WTC11 (cell line): ENCODE results near the gene FOXJ3. TPM values are rescaled to one million over a fixed set of nuclear protein-coding genes. Genes with fewer than 3 reads are reported as not detected.

Source experiments
- ATAC-seq: fragments of 200-7000 bp; cut with Tn5 transposase; 2 replicates; pipeline ENCODE4 v1.10.0; 2021; ENCODE audit warnings: mild to moderate bottlenecking, moderate library complexity
- CTCF ChIA-PET: fragments of 300-600 bp; sonication (Branson Sonifier 250); formaldehyde crosslinking; loops from one replicate; lab custom pipeline; 2021; ENCODE audit warnings: antibody characterized with exemption; lab: Charles Lee
- POLR2A ChIA-PET: fragments of 350-600 bp; sonication (Branson Sonifier 250); formaldehyde crosslinking; loops from one replicate; lab custom pipeline; 2021; ENCODE audit warnings: antibody characterized with exemption; lab: Charles Lee
- DNase-seq: peaks from one replicate; pipeline ENCODE4 v3.0.0; 2021; ENCODE audit warnings: low spot score
- H3K27ac Mint-ChIP-seq: 2 replicates; pipeline ENCODE4 v1.8.0; 2021; ENCODE audit warnings: mixed read lengths
- H3K27me3 Mint-ChIP-seq: 2 replicates; pipeline ENCODE4 v1.8.0; 2021; ENCODE audit warnings: low read depth, mild to moderate bottlenecking, moderate library complexity, mixed read lengths
- H3K36me3 Mint-ChIP-seq: 2 replicates; pipeline ENCODE4 v1.8.0; 2021; ENCODE audit warnings: mixed read lengths
- H3K4me1 Mint-ChIP-seq: 2 replicates; pipeline ENCODE4 v1.8.0; 2022; ENCODE audit warnings: mixed read lengths
- H3K4me3 Mint-ChIP-seq: 2 replicates; pipeline ENCODE4 v1.8.0; 2021; ENCODE audit warnings: mild to moderate bottlenecking, moderate library complexity, mixed read lengths
- H3K9me3 Mint-ChIP-seq: 2 replicates; pipeline ENCODE4 v1.8.0; 2021; ENCODE audit warnings: mixed read lengths
- ARID4B ChIP-seq: sonication (generic); formaldehyde crosslinking; IDR thresholded peaks from 2 replicates; pipeline ENCODE4 v1.8.0; 2023; ENCODE audit warnings: missing genetic modification reagents, mild to moderate bottlenecking, borderline replicate concordance
- CDX4 ChIP-seq: fragments of 250-450 bp; sonication (Bioruptor Pico); IDR thresholded peaks from 2 replicates; pipeline ENCODE4 v1.9.0; 2021; ENCODE audit warnings: moderate library complexity, mild to moderate bottlenecking, inconsistent platforms, borderline replicate concordance
- CREB1 ChIP-seq: sonication (generic); formaldehyde crosslinking; IDR thresholded peaks from 2 replicates; pipeline ENCODE4 v1.8.0; 2023; ENCODE audit warnings: mild to moderate bottlenecking, missing genetic modification reagents
- E2F4 ChIP-seq: sonication (generic); formaldehyde crosslinking; IDR thresholded peaks from 2 replicates; pipeline ENCODE4 v1.8.1; 2022; ENCODE audit warnings: low read depth, mild to moderate bottlenecking, moderate library complexity, missing genetic modification reagents, borderline replicate concordance
- FOXK1 ChIP-seq: sonication (generic); formaldehyde crosslinking; IDR thresholded peaks from 2 replicates; pipeline ENCODE4 v1.8.0; 2022; ENCODE audit warnings: mild to moderate bottlenecking, moderate library complexity, missing genetic modification reagents
- MYBL2 ChIP-seq: sonication (generic); formaldehyde crosslinking; IDR thresholded peaks from 2 replicates; pipeline ENCODE4 v1.8.1; 2023; ENCODE audit warnings: mild to moderate bottlenecking, moderate library complexity, missing genetic modification reagents
- RORB ChIP-seq: fragments of 250-450 bp; sonication (Bioruptor Pico); IDR thresholded peaks from 2 replicates; pipeline ENCODE4 v1.9.0; 2021; ENCODE audit warnings: mild to moderate bottlenecking
- ZBTB21 ChIP-seq: sonication (generic); formaldehyde crosslinking; IDR thresholded peaks from 2 replicates; pipeline ENCODE4 v1.8.1; 2023; ENCODE audit warnings: mild to moderate bottlenecking, missing genetic modification reagents, borderline replicate concordance
- ZNF138 ChIP-seq: sonication (generic); formaldehyde crosslinking; conservative IDR thresholded peaks from 2 replicates; pipeline ENCODE4 v1.8.1; 2022; ENCODE audit warnings: mild to moderate bottlenecking, moderate library complexity, missing genetic modification reagents
- ZNF219 ChIP-seq: sonication (generic); formaldehyde crosslinking; IDR thresholded peaks from 2 replicates; pipeline ENCODE4 v1.8.0; 2023; ENCODE audit warnings: missing genetic modification reagents, mild to moderate bottlenecking, borderline replicate concordance
- ZNF263 ChIP-seq: sonication (generic); formaldehyde crosslinking; IDR thresholded peaks from 2 replicates; pipeline ENCODE4 v1.8.1; 2022; ENCODE audit warnings: low read depth, mild to moderate bottlenecking, moderate library complexity, missing genetic modification reagents
- total RNA-seq: library from RNA; stranded (reverse); gene quantifications from 3 replicates; pipeline ENCODE4 v1.2.3, GENCODE V29; 2021
- TF ChIP-seq, protein P1 (sequence below): sonication (generic); formaldehyde crosslinking; IDR thresholded peaks from 2 replicates; pipeline ENCODE4 v1.8.1; 2022; ENCODE audit warnings: missing genetic modification reagents, borderline replicate concordance
- TF ChIP-seq, protein P2 (sequence below): sonication (generic); formaldehyde crosslinking; IDR thresholded peaks from 2 replicates; pipeline ENCODE4 v1.8.0; 2023; ENCODE audit warnings: missing genetic modification reagents
- TF ChIP-seq, protein P3 (sequence below): fragments of 250-450 bp; sonication (Bioruptor Pico); IDR thresholded peaks from 2 replicates; pipeline ENCODE4 v2.1.2; 2022; ENCODE audit warnings: mild to moderate bottlenecking, moderate library complexity

Gene FOXJ3
- total RNA-seq, 1 experiment from 2014 or later: 43.3 TPM

GRCh38 chr1:42369471-42369870, 34.4 kb upstream of the FOXJ3 start (continued):
- no peak for TF ChIP-seq ZNF219 (CRISPR knock-in tag)

DNA sequence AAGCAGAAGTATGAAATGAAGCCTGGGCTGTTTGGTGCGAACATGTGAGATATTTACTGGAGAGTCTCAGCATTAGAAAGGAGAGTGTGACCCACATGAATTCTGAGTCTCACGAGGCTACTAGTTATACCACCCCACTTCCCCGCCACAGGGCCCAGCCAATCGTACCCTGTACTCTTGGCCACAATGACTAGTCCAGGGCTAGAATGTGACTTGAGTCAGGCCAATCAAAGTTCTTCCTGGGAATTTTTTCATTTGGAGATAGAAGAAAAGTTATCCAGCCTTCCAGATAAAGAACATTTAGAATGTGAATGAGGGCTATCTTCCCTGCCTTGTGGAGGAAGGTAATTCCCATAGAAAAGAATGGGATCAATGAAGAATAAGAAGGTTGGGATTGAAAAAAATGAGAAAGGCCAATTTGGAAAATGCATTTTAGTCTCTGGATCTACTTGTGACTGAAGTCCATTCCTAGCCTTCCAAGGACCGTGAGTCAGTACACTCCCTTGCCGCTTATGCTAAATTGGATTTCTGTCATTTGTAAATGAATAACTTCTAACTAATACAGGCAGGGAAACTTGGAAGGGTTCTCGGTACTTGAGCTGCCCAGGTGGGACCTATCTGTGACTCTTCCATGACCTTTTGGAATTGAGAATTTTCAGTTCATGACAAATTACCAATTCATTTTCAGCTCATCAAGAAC, 33.2 kb upstream of the FOXJ3 start:
- POLR2A ChIA-PET: no interaction called here
- no peaks in the 10 kb centered on the region for H3K9me3 Mint-ChIP-seq
- DNase-seq (no peak), ATAC-seq (no peak)
- no peak overlapping the region for H3K4me3 Mint-ChIP-seq
- H3K4me1 Mint-ChIP-seq: 0 out of 2 replicates have a peak, but pooled peaks cover 4% of the 10 kb centered on the region
- no peaks in the 10 kb centered on the region for H3K36me3 Mint-ChIP-seq
- H3K27ac Mint-ChIP-seq: no peak overlapping the region
- CTCF ChIA-PET: no interaction called here
- peaks cover 27% of the 10 kb centered on the region for H3K27me3 Mint-ChIP-seq
- TF ChIP-seq ZNF263 (no peak), ZBTB21 (CRISPR knock-in tag) (no peak), ZNF138 (CRISPR knock-in tag) (no peak), CDX4 (CRISPR knock-in tag) (no peak), E2F4 (no peak), ARID4B (CRISPR knock-in tag) (no peak), RORB (CRISPR knock-in tag) (no peak), CREB1 (CRISPR knock-in tag) (no peak), MYBL2 (CRISPR knock-in tag) (no peak), FOXK1 (CRISPR knock-in tag) (no peak)
- TF ChIP-seq, protein P1, sequence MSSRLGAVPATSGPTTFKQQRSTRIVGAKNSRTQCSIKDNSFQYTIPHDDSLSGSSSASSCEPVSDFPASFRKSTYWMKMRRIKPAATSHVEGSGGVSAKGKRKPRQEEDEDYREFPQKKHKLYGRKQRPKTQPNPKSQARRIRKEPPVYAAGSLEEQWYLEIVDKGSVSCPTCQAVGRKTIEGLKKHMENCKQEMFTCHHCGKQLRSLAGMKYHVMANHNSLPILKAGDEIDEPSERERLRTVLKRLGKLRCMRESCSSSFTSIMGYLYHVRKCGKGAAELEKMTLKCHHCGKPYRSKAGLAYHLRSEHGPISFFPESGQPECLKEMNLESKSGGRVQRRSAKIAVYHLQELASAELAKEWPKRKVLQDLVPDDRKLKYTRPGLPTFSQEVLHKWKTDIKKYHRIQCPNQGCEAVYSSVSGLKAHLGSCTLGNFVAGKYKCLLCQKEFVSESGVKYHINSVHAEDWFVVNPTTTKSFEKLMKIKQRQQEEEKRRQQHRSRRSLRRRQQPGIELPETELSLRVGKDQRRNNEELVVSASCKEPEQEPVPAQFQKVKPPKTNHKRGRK (CRISPR knock-in tag): no peak
- TF ChIP-seq, protein P2, sequence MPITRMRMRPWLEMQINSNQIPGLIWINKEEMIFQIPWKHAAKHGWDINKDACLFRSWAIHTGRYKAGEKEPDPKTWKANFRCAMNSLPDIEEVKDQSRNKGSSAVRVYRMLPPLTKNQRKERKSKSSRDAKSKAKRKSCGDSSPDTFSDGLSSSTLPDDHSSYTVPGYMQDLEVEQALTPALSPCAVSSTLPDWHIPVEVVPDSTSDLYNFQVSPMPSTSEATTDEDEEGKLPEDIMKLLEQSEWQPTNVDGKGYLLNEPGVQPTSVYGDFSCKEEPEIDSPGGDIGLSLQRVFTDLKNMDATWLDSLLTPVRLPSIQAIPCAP (CRISPR knock-in tag): no peak
- TF ChIP-seq, protein P3, sequence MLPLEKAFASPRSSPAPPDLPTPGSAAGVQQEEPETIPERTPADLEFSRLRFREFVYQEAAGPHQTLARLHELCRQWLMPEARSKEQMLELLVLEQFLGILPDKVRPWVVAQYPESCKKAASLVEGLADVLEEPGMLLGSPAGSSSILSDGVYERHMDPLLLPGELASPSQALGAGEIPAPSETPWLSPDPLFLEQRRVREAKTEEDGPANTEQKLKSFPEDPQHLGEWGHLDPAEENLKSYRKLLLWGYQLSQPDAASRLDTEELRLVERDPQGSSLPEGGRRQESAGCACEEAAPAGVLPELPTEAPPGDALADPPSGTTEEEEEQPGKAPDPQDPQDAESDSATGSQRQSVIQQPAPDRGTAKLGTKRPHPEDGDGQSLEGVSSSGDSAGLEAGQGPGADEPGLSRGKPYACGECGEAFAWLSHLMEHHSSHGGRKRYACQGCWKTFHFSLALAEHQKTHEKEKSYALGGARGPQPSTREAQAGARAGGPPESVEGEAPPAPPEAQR: no peak
